Central memory CD4-positive, alpha-beta T cell (primary cell): ENCODE data around the gene ANKRD13A.
"Not testable (repeated sequence)": the region's sequence is repeated elsewhere in the genome, so short reads cannot be mapped to it uniquely, and the experiment has no call there.

ENCODE experiments used
- DNase-seq: peaks from one replicate; pipeline ENCODE4 v3.0.0; 2022

Gene ANKRD13A

DNA sequence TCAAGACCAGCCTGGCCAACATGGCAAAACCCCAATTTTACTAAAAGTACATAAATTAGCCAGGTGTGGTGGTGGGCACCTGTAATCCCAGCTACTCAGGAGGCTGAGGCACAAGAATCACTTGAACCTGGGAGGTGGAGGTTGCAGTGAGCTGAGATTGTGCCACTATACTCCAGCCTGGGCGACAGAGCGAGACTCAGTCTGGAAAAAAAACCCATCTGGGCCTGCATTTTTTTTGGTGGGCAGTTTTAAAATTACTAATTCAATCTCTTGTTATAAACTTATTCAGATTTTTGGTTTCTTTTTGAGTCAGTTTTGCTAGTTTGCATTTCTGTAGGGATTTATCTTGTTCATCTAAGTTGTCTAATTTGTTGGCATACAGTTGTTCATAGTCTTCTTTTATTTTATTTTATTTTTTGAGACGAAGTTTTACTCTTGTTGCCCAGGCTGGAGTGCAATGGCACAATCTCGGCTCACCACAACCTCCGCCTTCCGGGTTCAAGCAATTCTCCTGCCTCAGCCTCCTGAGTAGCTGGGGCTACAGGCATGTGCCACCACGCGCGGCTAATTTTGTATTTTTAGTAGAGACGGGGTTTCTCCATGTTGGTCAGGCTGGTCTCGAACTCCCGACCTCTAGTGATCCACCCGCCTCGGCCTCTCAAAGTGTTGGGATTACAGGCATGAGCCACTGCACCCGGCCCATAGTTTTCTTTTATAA lies 9.6 kb downstream of the ANKRD13A start:
- not testable (repeated sequence) for DNase-seq

- DNase-seq, result peak; percentile 32
Observed at GRCh38 chr12:110010853-110011723, 11.9 kb downstream of the ANKRD13A start.

- DNase-seq, result peak; percentile 44
Observed at GRCh38 chr12:110012137-110012536, 12.9 kb downstream of the ANKRD13A start.

DNA sequence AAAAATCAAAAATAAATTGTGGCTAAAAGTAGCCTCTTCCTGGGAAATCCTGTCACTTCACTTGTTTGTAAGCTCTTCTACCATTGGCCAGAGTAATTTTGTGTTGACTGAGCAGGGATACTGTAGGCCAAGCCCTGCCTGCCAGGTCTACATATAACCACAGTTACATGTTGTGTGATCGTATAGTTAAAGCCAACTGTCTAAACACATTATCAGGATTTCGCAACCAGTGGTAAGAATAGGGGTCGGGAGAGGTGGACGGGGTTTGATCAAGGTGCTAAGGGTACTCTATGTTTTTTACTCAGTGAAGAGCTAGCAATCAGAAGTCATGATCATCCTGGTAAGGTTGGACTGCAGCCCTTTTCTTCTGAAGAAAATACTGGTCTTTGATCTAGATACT lies 13.4 kb downstream of the ANKRD13A start:
- DNase-seq, result no peak

DNA sequence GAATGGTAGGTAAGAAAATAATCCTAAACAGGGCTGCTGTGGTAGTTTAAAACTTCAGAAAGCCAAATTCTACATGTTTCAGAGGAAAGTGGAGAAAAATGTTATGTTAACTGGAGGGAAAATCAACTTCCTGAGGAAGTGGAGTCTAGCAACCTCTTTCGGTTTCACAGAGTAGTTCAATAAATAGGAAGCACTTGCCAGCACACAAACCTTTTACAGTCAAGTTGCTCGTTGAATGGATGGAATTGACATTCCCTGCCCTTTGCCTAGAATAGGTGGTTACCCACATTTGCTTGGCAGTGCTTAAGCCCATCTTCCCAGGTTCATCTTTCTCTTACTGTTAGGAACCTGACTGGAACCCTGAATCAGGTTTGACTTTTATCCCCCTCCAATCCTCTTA lies 15.9 kb downstream of the ANKRD13A start:
- DNase-seq, result peak; percentile 37

- no peak for DNase-seq
Observed at GRCh38 chr12:110020956-110021355, 21.7 kb downstream of the ANKRD13A start.

- DNase-seq, result no peak
Observed at GRCh38 chr12:110023059-110023980, 24.1 kb downstream of the ANKRD13A start.

GRCh38 chr12:110024051-110024450 lies 24.8 kb downstream of the ANKRD13A start:
- no peak for DNase-seq

DNA sequence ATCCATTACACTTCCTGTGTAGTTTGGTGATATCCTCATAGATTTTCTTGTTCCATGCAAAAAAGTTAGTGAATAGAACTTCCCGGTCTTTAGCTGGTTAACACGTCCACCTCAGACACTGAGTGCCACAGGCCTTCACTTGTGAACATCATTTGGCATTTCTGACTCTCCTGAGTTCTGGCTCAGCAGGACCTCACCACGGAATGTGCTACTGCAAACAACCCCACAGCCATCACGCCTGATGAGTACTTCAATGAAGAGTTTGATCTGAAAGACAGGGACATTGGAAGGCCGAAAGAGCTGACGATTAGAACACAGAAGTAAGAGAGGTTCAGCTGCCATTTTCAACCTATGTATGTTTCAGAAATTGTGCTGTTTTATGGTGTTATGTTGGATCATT lies 29.1 kb downstream of the ANKRD13A start:
- no peak for DNase-seq

DNA sequence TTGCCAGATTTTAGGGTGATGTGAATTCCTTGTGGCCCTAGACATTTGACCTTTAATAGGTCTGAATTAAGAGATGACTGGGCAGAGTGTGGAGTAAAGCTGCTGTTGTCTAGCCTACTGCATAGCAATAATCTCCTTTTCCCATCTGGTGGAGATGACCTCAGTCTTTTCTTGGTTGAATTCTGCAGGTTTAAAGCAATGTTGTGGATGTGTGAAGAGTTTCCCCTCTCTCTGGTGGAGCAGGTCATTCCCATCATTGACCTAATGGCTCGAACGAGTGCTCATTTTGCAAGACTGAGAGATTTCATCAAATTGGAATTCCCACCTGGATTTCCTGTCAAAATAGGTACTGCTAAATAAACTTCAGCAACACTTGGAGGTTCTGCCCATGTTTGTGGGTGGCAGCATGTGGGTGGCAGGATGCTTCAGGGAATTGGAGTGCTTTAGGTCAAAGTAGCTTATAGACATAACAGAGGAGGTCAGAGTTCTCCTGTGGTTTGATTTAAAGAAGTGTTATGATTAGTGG lies 30.1 kb downstream of the ANKRD13A start:
- no peak for DNase-seq

GRCh38 chr12:110033888-110034287 lies 34.7 kb downstream of the ANKRD13A start:
- DNase-seq, result no peak

DNA sequence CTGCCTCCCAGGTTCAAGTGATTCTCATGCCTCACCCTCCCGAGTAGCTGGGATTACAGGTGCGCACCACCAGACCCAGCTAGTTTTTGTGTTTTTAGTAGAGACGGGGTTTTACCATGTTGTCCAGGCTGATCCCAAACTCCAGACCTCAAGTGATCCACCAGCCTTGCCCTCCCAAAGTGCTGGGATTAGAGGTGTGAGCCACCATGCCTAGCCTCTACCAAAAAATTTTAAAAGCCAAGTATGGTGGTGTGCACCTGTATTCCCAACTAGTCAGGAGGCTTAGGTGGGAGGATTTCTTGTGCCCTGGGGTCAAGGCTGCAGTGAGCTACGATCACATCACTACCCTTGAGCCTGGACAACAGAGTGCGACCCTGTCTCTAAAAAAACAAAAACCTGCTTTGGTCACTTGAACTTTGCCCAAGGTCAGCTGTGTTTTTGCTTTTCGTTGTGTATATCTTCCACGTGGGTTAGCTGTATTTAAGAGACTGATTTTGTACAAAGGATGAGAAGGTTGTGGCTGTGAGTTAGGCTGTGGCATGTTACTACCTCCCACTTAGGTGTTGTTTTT lies 36.4 kb downstream of the ANKRD13A start:
- DNase-seq, result no peak

- DNase-seq, result no peak
Observed at GRCh38 chr12:110037315-110037714, 38.1 kb downstream of the ANKRD13A start.

DNA sequence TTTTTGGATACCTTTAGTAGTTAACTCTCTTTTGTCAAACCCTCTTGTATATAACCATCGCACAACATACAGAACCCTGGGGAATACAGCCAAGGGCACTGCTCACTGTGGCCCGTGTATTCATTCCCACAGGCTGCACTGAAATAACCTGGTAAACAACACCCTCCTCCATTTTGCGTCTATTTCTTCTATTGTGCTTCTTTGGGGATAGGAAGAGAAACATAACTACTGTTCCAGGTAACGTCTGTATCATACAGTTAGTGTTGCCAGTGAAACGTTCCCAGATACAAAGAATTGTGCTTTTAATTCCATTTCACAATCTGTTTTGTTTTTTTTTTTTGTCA lies 39.5 kb downstream of the ANKRD13A start:
- DNase-seq, result no peak

- peak; percentile 41 for DNase-seq
Observed at GRCh38 chr12:110039085-110039807, 40.0 kb downstream of the ANKRD13A start.

DNA sequence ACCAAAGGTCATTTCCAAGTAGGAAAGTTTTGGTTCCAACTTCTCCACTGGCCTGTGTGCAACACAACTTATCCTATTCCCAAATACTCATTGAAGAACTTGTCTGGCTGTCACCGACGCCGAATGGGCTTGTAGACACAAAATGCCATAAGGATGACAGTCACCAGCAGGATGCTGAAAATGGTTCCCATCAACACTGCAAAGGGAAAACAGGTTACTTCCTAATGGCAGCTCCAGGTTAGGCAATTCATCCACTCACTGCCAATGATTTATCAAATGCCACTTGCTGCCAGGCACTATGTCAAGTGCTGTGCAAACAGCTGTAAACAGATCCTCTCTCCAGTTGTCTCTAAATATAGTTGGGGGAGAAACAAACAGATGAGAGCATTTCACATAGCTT lies 43.0 kb downstream of the ANKRD13A start:
- DNase-seq, result no peak

DNA sequence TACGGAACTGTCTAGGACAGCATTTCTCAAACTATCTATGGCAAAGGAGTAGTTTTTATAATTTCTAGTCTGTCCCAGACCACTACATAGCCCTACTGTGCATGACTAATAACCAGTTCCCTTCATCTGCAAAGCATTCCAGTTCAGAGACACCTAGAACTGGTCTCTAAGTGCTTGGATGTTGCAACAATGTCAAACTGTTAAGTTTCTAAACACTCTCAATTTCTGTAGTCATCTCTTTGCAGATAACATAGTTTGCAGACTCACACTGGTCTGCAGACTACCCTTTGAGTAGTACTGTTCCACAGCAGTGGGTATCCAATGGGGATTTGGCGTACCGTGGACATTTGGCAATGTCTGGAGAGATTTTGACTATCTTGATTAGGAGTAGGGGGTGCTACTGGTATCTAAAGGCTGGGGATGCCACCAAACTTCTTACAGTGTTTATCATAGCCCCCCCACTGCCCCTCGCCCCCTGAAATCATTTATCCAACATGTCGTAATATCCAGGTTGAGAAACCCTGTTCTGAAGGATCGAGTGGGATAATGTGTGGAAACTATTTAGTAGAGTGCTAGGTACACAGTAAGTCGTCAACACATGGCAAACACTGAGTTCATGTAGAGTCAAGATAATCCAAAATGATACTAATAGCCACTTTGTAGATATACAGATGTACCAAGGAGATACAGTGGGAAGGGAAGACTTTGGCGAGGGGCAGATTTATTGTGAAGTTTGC lies 47.4 kb downstream of the ANKRD13A start:
- no peak for DNase-seq

- no peak for DNase-seq
Observed at GRCh38 chr12:110047297-110047940, 48.2 kb downstream of the ANKRD13A start.

GRCh38 chr12:110048242-110049027 lies 49.2 kb downstream of the ANKRD13A start, which contains the start of gene C12orf76:
TSS of gene C12orf76 (minus strand) at chr12:110048522. CDS start at chr12:110048495, 27 bp downstream.
- DNase-seq, result peak; percentile 88
